ENCODE measurements around the gene AP2B1.
"Not testable (repeated sequence)": the region's sequence is repeated elsewhere in the genome, so short reads cannot be mapped to it uniquely, and the experiment has no call there.

The AP2B1 gene

GRCh38 chr17:35569405-35569804 lies 17.7 kb upstream of the AP2B1 start:
- DNase-seq, result no peak

GRCh38 chr17:35575759-35576158 lies 11.4 kb upstream of the AP2B1 start:
- DNase-seq, result no peak

- no peak for DNase-seq
Observed at GRCh38 chr17:35577830-35578196, 9.3 kb upstream of the AP2B1 start.

- peak; percentile 88 for DNase-seq
Observed at GRCh38 chr17:35578197-35578928, 8.8 kb upstream of the AP2B1 start, which contains the start of gene PEX12. TSS of gene PEX12 (minus strand) at chr17:35578571. CDS start at chr17:35578021, 550 bp downstream.

- no peak for DNase-seq
Observed at GRCh38 chr17:35578929-35579432, 8.1 kb upstream of the AP2B1 start.

GRCh38 chr17:35584061-35584460 lies 3.1 kb upstream of the AP2B1 start:
- no peak for DNase-seq

- no peak for DNase-seq
Observed at GRCh38 chr17:35586569-35587073, 501 bp upstream of the AP2B1 start.

GRCh38 chr17:35588196-35588920 lies 1.2 kb downstream of the AP2B1 start:
- no peak for DNase-seq

GRCh38 chr17:35596072-35596471 lies 8.9 kb downstream of the AP2B1 start:
- DNase-seq, result no peak

- no peak for DNase-seq
Observed at GRCh38 chr17:35596530-35597233, 9.6 kb downstream of the AP2B1 start.

GRCh38 chr17:35597604-35598003 lies 10.5 kb downstream of the AP2B1 start:
- no peak for DNase-seq

GRCh38 chr17:35603674-35604073 lies 16.6 kb downstream of the AP2B1 start:
- DNase-seq, result no peak

- DNase-seq, result no peak
Observed at GRCh38 chr17:35605678-35606077, 18.6 kb downstream of the AP2B1 start.

GRCh38 chr17:35607239-35607847 lies 20.2 kb downstream of the AP2B1 start:
- no peak for DNase-seq

GRCh38 chr17:35609831-35610230 lies 22.7 kb downstream of the AP2B1 start:
- DNase-seq, result no peak

GRCh38 chr17:35610746-35611145 lies 23.6 kb downstream of the AP2B1 start:
- not testable (repeated sequence) for DNase-seq

- no peak for DNase-seq
Observed at GRCh38 chr17:35612924-35613521, 25.9 kb downstream of the AP2B1 start.

- DNase-seq, result no peak
Observed at GRCh38 chr17:35614810-35615209, 27.7 kb downstream of the AP2B1 start.

- no peak for DNase-seq
Observed at GRCh38 chr17:35616536-35616935, 29.4 kb downstream of the AP2B1 start.

- no peak for DNase-seq
Observed at GRCh38 chr17:35617505-35617904, 30.4 kb downstream of the AP2B1 start.

- DNase-seq, result no peak
Observed at GRCh38 chr17:35618628-35619027, 31.5 kb downstream of the AP2B1 start.

GRCh38 chr17:35621768-35622167 lies 34.6 kb downstream of the AP2B1 start:
- DNase-seq, result no peak
